ENCODE results near the gene RANBP10.
A peak's percentile ranks its signal among the peaks of the same experiment; 100 is the strongest.

Gene RANBP10

GRCh38 chr16:67825906-67826305 is 19.5 kb upstream of the RANBP10 start:
- TF ChIP-seq CTCF (IDR thresholded peaks at IDR 0.05; ENCODE audit: low read depth, low read length), result no peak
- no peak overlapping the region for H3K4me3 ChIP-seq (replicated peaks in 1 of 2; ENCODE audit: low read depth in 2 of 2, low read length in 2 of 2)
- DNase-seq (ENCODE audit: low read depth in 2 of 2), result no peak

DNA sequence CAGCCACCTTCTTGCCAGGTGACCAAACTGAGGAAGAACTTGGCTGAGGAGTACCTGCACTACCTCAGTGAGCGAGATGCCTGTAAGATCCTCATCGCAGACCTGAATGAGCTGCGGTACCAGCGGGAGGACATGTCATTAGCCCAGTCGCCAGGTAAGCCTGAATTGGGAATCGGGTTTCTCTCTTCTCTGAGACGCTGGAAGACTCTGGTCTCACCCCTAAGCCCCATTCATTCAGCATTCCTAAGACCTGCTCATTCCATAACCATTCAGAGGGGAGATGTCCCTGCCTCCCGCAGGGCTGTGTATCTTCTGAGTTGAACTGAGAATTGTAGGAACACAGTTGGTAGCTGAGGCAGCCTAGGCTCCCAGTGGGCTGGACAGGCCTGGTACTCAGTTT is 18.8 kb upstream of the RANBP10 start:
- no peak for DNase-seq (ENCODE audit: low read depth in 2 of 2)
- no peak overlapping the region for H3K4me3 ChIP-seq (replicated peaks in 1 of 2; ENCODE audit: low read depth in 2 of 2, low read length in 2 of 2)
- TF ChIP-seq CTCF (IDR thresholded peaks at IDR 0.05; ENCODE audit: low read depth, low read length), result no peak

DNA sequence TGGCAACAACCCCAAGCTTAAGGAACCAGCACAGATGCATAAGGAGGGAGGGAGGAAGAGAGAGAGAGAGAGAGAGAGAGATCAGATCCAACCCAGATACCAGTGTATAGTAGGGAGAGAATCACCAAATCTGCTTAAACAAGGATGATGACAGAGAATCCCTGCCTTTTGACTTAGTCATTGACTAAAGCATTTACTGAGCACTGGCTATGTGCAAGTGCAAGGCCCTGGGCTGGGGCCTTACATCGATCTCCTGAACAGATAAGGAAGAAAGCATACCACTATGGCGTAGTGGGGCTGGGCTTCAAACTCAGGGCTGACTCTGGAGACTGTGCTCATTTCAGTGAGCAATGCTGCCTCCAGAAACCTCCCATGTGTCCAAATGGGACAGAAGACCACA is 16.2 kb upstream of the RANBP10 start:
- H3K4me3 ChIP-seq (replicated peaks in 1 of 2; ENCODE audit: low read depth in 2 of 2, low read length in 2 of 2), result no peak overlapping the region
- DNase-seq (ENCODE audit: low read depth in 2 of 2), result peak in 1 of 2 donors; percentile 16
- no peak for TF ChIP-seq CTCF (IDR thresholded peaks at IDR 0.05; ENCODE audit: low read depth, low read length)

DNA sequence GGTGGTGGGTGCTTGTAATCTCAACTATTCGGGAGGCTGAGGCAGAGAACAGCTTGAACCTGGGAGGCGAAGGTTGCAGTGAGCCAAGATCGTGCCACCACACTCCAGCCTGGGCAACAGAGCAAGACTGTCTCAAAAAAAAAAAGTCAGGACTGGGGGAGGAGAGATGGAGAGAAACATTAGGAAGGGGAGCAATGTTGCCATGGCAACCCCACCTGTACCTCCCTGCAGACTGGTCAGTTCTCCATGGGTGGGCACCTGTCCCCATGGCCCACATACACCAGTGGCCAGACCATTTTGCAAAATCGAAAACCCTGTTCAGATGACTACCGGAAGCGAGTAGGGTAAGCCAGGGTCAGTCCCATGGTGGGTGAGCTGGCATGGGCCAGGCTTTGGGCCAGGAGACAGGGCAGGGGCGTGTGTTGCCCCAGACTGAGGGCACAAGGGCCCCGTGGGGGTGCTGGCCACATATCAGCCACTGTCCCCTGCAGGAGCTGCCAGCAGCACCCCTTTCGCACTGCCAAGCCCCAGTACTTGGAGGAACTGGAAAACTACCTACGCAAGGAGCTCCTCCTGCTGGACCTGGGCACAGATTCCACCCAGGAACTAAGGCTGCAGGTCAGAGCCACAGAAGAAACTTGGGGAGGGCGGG is 14.4 kb upstream of the RANBP10 start:
- no peak overlapping the region for H3K4me3 ChIP-seq (replicated peaks in 1 of 2; ENCODE audit: low read depth in 2 of 2, low read length in 2 of 2)
- DNase-seq (ENCODE audit: low read depth in 2 of 2), result no peak
- TF ChIP-seq CTCF (IDR thresholded peaks at IDR 0.05; ENCODE audit: low read depth, low read length), result no peak

DNA sequence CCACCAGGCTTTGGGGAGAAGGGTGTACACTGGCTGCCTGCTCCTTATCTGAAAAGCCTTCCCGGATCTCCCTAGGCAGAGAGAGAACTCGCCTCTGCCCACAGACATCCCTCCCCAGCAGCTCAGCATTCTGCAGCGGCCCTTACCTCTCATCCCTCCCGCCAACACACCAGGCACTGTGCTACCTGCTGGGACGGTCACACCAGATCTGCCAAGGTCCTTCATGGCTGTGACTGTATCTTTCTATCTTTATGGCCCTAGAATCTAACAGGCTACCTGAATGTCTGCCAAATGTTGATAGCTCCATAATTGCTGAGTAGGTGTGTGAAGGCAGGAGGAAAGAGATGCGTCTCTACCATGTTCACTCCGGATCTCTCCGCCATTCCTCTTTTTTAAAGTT is 8.2 kb upstream of the RANBP10 start:
- TF ChIP-seq CTCF (IDR thresholded peaks at IDR 0.05; ENCODE audit: low read depth, low read length), result no peak
- no peak for DNase-seq (ENCODE audit: low read depth in 2 of 2)
- no peak overlapping the region for H3K4me3 ChIP-seq (replicated peaks in 1 of 2; ENCODE audit: low read depth in 2 of 2, low read length in 2 of 2)

- no peak for DNase-seq (ENCODE audit: low read depth in 2 of 2)
- no peak for TF ChIP-seq CTCF (IDR thresholded peaks at IDR 0.05; ENCODE audit: low read depth, low read length)
- H3K4me3 ChIP-seq (replicated peaks in 1 of 2; ENCODE audit: low read depth in 2 of 2, low read length in 2 of 2), result no peak overlapping the region
Observed at GRCh38 chr16:67811899-67812298, 5.5 kb upstream of the RANBP10 start.

DNA sequence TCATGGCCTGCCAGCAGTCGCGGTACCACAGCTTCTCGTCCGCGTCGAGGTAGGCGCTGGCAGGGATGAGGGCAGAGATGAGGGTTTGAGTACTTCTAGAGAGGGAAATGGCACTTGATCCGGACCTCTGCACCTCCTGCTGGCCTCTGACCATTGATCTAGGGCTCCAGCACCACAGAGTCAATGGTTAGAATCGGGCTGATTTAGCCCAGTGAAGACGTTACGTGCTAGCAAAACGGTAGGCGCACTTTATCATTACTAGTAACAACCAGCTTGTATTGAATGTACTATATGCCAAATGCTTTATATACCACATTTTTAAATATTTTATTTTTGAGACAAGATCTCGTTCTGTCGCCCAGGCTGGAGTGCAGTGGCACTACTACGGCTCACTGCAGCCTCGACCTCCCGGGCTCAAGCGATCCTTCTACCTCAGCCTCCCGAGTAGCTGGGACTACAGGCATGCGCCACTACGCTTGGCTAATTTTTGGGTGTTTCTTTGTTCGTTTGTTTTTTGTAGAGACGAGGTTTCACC is 855 bp upstream of the RANBP10 start:
- TF ChIP-seq CTCF (IDR thresholded peaks at IDR 0.05; ENCODE audit: low read depth, low read length), result peak; percentile 24
- no peak for DNase-seq (ENCODE audit: low read depth in 2 of 2)

More for the DNA sequence above, 855 bp upstream of the RANBP10 start:
- H3K4me3 ChIP-seq (replicated peaks in 1 of 2; ENCODE audit: low read depth in 2 of 2, low read length in 2 of 2), result peak overlapping the region; percentile 96 to 97
